COLO668 (cell line): ENCODE results near the gene LAMTOR5.
"Not testable (repeated sequence)": the region's sequence is repeated elsewhere in the genome, so short reads cannot be mapped to it uniquely, and the experiment has no call there.

Experiments used
- DNase-seq: peaks from one replicate; lab custom pipeline; 2025; ENCODE audit not compliant: unreplicated experiment; lab: John Stamatoyannopoulos, UW

Gene LAMTOR5

DNA sequence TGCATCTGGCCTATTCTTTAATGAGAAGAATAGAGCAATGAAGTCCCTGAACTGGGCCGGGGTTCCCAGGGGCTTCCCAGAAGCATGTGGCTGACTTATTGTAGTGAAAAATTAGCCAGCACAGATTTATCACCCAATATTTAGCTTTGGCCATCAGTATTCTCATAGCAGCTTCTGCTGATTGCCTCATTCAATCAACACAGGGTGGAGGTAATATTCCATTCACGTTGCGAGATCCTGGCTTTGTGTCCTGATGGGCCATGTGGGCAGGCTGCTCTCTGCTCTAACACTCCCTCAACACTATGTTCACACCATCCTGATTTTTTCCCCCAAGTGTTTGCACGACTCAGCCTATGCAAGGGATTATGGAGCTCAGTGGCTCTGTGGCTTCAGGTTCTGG is 21.5 kb upstream of the LAMTOR5 start:
- no peak for DNase-seq

DNA sequence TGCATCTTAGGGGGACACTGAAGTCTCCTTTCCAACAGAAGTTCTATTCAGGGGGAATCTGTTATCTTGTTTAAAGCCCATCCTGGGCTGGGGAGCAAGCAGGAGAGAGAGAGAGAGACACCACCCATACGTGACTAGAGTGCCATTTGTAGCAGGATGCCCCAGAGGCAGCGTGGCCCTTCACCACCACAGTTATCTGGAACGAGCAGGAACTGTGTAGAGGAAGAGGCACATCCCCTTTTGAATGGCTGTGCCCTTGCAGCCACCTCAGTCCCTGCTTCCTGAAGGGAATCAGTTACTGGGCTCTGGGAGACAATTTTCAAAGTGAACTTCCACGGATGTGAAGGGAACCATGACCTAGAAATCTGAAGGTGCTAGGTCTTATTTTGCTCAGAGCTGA is 19.4 kb upstream of the LAMTOR5 start:
- no peak for DNase-seq

DNA sequence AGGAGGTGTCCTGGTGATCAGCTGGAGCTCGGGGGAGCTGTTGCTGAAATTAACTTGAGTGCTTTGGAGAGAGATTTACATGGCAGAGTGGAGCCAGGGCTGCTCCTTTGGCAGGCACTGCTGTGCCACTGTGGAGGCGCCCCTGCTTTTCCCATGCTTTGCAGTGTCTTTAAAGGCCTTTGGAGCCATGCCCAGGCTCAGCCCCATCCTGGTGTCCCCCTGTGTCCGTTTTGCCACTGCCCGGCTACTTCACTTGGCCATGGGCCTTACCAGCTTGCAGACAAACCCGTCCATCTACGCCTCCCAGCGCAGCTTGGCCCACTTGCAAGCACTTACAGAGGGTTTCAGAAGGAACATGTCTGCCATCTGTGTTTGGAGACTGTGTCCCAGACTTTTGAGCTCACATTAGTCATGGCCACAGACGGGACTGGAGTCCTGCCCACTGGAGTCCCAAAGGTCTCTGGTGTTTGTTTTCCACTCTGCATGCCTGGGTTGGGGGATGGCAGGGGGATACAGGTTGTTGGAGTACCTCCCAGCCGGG is 18.2 kb upstream of the LAMTOR5 start:
- no peak for DNase-seq

DNA sequence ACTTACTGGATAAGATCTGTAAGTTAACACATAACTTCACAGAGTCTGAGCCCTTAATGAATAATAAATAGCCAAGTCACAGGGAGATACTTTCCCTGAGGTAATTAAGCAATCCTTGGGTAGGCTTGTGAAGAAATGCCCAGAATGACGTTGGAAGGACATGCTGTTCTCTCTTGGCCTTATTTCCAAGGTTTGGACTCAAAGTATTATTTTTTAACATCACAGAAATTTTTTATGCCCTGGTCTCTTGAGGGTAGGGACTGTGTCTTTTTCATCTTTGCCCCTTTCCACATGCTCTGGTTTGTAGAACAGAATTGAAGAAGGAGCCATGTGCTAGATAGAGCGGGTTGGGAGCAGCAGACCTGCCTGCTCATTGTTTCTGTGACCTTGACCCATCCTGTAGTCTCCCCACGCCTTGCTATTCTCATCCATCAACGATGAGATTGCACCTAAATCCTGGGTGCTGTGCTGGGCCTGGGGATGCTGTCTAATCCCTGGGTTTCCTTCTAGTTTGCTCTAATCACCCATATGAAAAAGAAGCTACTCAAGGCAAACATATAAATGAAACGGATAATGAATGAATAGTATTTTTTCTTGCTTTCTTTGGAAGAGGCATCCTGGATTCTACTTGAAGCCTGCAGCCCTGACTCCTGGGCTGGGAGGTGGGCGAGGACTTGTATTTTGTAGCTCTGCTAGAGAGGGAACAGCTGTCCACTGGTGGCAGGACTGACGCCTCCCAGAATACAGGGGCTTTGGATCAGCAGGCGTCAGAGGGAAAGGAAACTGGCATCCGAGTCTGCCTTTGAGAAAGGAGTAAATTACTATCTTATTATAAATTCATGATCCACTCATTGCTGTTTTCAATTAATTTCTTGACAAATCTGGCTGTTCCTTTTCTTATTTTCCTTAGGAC is 17.5 kb upstream of the LAMTOR5 start:
- DNase-seq, result no peak

GRCh38 chr1:110420874-110421793 is 13.6 kb upstream of the LAMTOR5 start:
- no peak for DNase-seq

GRCh38 chr1:110420023-110420662 is 12.6 kb upstream of the LAMTOR5 start:
- DNase-seq, result no peak

DNA sequence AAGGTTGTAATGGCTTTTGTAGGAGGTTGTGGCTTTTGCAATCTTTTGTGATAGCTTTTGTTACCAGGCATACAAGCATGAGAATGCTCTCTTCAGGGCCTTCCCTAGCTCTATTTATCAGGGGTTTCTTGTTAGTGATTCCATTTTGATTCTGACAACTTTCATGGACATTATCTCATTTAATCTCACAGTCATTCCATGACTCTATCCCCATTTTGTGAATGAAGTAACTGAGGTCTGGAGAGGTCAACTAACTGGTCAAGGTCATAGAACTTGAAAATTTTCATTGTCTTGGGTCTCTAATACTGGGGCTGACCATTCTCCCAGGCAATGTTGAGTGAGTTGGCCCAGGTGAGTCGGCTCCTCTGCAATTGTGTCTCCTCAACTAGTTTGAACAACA is 11.2 kb upstream of the LAMTOR5 start:
- DNase-seq, result no peak

DNA sequence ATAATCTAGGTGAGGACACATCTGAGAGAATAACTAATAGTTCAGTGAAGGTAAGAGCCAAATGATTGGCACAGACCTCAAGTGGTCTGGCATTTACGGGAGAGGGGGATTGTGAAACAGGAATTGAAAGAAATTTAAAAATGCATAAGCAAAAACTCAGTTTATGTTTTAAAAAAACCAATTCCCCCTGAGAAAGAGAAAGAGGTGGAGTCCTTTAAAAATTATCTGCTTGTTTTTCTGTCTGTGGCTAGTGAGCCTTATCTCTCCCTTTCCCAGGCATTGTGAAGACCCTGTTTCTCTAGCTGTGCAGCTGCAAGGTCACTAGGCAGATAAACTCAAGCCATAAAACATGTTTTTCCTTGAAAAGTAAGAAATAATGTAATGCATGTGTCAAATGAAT is 5.6 kb upstream of the LAMTOR5 start:
- not testable (repeated sequence) for DNase-seq

DNA sequence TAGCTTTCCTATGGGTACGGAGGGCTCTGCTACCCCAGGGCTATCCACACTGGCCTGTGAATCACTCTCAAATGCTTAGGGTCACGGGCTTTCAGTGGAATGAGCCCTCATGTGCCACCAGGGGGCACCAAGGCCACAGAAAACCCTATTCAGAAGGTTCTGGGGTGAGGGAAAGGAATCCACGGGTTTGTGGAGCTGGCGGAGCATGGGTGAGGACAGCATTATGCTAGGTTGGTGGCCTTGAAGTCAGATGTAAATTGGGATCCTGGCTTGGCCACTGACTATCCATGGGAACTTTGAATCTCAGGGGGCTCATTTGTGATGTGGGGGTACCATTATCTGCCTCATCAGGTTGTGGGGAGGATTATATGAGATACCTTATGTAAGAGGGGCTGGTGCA is 5.1 kb upstream of the LAMTOR5 start:
- peak; percentile 76 for DNase-seq

DNA sequence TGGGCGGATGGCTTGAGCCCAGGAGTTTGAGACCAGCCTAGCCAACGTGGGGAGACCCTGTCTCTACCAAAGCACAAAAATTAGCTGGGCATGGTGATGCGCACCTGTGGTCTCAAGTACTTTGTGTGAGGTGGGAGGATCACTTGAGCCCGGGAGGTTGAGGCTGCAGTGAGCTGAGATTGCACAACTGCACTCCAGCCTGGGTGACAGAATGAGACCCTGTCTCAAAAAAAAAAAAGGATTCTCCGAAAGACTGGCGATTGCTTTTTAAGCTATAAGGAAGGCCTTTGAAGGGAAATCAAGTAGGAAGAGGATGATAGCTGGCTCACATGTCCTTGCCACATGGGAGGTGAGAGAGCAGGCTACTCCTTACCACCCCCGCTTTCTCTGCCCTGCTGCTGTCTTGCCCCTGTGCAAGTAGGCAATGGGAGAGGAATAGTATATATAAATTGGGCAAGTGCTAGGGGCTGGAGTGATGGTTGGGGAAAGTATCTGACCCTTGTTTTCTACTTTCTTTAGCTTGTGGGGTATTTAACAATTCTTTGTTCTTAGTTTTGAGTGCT is 3.8 kb upstream of the LAMTOR5 start:
- no peak for DNase-seq

DNA sequence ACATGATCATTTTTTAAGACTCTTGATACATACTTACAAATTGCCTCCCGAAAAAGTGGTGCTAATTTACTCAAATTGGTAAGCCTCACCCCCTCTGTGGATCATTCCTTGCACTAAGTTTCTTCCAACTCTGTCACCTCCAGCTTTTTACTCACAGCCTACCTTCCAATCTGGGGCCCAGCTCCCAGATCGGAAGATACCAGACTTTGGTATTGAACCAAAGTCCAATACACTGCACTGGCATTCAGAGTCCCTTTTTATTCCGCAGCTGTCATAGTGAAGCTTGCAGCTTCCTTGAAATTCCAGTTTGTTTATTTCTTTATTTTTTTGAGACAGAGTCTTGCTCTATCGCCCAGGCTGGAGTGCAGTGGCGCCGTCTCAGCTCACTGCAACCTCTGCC is 1.8 kb upstream of the LAMTOR5 start:
- no peak for DNase-seq

GRCh38 chr1:110408488-110408887 is 994 bp upstream of the LAMTOR5 start:
- DNase-seq, result no peak

DNA sequence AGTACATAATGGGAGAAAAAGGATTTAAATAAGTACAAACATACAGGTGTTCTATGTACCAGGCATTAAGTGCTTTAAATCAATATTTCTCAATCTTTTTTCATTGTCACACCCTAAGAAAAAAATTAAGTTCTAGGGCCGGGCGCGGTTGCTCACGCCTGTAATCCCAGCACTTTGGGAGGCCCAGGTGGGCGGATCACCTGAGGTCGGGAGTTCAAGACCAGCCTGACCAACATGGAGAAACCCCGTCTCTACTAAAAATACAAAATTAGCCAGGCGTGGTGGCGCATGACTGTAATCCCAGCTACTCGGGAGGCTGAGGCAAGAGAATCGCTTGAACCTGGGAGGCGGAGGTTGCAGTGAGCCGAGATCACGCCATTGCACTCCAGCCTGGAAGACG is 1.1 kb downstream of the LAMTOR5 start:
- not testable (repeated sequence) for DNase-seq

DNA sequence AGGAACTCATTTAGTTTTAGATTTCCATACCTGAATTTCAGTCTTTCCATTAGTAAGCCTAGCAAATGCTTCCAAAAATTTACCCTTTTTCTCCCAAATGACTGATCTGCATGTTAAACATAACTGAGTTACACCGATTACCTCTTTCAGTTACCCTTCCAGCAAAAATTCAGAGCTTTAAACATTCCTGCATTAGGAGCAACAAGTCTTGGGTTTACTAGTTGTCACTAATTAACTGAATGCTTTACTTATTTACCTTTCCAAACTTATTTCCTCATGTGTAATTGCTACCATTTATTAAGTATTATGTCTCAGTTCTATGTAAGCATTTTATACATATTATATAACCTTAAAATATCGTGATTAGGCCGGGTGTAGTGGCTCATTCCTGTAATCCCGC is 3.1 kb downstream of the LAMTOR5 start:
- DNase-seq, result no peak

DNA sequence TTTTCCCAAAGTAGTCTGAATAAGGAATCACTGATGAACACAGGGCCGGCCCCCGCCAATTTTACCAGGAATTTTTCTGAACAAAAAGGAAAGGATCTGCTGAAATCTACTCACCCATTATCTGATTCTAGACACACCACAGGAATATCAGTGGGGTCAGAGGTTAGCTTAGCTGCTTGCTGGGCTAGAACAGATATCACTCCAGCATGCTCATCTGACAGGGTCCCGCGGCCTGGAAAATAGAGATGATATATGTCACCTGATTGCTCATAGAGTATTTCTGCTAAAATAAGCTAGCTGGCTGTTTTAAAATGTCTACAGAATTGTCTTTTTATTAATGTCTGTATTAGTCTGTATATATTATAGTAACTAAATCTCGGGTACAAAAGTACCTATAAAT is 3.7 kb downstream of the LAMTOR5 start:
- DNase-seq, result no peak

DNA sequence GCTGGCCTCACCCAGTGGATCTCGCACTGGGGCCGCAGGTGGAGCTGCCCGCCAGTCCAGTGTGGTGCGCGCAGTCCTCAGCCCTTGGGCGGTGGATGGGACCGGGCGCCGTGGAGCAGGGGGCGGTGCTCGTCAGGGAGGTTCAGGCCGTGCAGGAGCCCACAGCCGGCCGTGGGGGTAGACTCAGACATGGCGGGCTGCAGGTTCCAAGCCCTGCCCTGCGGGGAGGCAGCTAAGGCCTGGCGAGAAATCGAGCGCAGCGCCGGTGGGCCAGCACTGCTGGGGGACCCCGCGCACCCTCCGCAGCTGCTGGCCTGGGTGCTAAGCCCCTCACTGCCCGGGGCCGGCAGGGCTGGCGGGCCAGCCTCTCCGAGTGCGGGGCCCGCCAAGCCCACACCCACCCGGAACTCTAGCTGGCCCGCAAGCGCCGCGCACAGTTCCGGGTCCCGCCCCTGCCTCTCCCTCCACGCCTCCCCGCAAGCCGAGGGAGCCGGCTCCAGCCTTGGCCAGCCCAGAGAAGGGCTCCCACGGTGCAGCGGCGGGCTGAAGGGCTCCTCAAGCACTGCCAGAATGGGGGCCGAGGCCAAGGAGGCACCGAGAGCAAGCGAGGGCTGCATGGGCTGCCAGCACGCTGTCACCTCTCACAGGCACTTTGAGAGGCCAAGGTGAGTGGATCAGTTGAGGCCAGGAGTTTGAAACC is 11.1 kb downstream of the LAMTOR5 start:
- DNase-seq, result not testable (repeated sequence)

DNA sequence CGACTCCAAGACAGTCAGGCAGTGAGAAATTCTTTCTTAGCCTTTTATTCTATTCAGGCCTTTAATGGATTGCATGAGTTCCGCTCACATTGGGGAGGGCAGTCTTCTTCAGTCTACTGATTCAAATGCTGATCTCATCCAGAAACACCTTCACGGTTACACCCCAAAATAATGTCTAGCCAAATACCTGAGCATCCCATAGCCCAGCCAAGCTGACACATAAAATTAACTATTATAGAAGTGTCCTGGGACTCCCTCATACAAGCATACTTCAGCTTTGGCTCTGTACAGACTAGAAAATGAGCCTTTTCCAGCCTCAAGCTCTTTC is 13.0 kb downstream of the LAMTOR5 start:
- no peak for DNase-seq

DNA sequence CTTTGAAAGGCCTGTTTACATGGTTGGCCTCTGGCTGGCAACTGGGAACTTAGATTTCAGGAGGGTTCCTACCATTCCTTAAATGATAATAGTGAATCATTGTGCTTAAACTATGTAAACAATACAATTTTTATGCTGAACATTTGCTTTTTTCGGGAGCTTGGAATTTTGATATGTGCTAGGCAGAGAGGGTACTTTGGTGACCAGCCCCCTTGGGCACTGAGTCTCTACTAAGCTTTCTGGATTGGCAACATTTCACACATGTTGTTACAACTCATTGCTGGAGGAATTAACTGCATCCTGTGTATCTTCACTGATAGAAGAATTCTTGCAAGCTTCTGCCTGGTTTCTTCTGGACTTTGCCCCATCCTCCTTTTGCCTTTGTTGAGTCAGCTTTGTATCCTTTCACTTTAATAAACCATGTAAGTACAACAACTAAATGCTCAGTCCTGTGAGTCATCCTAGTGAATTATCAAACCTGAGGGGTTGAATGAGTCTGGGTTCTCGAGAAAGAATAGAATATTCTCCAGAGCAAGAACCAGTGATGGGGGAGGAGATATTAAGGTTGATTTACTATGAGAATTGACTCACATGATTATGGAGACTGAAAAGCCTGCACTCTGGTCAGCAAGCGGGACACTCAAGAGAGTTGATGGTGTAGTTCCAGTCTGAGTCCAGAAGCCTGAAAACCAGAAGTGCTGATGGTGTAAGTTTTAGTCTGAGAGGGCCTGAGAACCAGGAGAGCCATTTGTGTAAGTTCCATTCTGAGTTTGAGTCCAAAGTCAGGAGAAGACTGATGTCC is 13.6 kb downstream of the LAMTOR5 start:
- no peak for DNase-seq

- no peak for DNase-seq
Measured at GRCh38 chr1:110393286-110393685, 14.2 kb downstream of the LAMTOR5 start.
